ENCODE measurements around the gene ZNF683.
"Not testable (repeated sequence)": the region's sequence is repeated elsewhere in the genome, so short reads cannot be mapped to it uniquely, and the experiment has no call there.

Gene ZNF683

DNA sequence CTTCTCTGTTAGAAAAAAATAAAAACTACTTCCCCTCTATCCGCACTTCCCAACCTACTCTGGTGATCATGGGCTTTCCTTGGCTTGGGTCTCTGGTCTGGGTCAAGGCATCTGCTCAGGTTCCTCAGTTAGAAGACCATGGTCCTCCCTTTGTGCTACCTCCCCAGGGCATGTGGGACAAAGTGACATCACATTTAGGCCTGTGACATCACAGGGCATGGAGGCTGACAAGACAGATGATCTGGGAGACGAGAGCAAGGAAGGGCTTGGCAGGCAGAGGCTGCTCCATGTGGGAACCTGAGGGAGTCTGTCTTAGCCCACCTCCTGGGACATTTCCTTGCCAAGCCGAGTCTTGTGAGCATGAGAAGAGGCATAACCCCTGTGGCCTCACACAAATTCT, at the start of gene ZNF683:
ZNF683 (minus strand) TSS at position 140 of the 400 bp plus-strand sequence. CDS start 4,179 bp downstream, outside the sequence.
- not testable (repeated sequence) for DNase-seq (ENCODE audit: low read depth in 3 of 3)

DNA sequence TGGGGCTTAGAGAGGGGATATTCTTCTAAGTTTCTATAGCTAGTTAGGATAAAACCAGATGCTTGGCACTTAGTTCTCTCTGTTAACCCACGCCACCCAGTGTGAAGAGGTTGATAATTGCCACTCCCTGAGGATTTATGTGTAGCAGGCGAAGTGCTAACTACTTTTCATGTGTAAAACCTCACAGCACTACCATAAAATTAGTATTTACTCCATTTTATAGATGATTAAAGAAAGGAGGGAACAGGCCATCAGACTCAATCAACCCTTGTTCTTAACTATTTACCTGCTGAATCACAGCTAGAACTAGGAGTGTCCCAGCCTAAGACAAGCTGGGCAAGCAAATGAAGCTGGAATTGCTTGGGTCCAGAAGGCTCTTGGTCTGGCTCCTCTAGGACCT, 46.9 kb upstream of the ZNF683 start:
- no peak for DNase-seq (ENCODE audit: low read depth in 3 of 3)

DNA sequence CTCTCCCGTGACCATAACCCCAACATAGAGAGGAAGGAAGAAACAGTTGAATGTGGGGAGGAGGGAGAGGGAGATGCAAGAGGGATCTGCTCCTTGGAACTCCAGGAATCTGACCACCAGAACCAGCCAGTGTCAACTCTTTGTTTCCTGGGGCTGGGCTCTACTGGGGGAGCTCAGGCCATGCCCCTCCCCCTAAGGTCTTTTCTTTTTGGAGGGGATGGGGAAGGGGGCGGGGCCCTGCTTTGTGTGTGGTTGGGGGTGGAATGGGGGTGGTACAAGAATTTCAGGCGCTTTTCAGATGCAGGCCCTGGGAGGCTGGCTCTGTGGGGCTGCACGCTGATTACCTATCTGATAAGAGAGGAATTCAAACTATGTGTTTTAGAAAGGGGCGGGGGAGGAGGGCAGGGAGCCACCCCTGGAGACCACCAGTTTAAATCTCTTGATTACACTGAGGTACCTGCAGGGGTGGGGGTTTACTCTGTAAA, 46.4 kb upstream of the ZNF683 start:
- no peak for DNase-seq (ENCODE audit: low read depth in 3 of 3)

DNA sequence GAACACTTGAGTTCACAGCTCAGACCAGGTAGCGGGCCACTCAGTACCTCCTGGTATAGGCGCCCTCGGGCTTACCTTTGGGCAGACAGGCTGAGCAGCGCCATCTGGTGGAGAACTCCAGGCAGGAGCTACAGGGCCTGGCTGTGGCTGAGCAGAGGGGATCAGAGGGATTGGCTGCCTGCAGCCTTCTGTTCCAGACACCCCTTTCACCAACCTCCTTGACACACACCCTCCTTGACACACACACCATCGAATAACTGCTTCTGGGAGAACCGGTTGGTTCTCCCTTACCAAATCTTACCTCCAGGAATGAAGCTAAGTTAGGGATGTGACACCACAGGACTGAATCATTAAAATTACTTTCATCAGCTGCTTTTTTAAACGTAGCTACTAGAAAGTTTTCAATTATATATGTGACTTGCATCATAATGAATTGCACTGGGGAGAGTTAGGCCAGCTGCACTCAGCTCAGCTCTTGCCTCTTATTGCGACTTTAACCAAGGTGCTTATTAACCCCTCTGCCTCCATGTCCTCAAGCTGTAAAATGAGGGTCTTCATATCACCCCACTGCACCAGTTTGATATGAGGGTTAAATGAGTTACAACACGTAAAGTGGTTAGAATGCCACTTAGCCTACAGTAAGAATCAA, 44.7 kb upstream of the ZNF683 start:
- peak; percentile 71 to 85 (median 81) for DNase-seq (ENCODE audit: low read depth in 3 of 3)

DNA sequence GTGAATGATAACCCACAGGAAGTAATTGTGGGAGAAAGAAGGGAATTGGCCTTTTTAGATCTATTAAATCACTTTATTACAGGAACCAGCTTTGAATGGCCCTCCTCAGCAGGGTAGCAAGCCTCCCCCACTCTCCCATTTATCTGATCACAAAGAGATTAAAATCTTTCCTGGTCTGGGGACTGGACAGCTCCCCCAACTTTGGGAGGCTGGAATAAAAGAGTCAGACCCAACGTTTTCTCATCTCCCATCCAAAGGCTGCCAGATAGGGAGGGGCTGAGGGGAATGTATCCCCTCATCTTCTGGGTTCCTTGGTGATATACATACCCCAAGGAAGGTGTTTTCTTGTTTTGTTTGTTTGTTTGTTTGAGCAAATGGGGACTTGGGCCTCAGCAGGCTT, 40.5 kb upstream of the ZNF683 start:
- no peak for DNase-seq (ENCODE audit: low read depth in 3 of 3)

DNA sequence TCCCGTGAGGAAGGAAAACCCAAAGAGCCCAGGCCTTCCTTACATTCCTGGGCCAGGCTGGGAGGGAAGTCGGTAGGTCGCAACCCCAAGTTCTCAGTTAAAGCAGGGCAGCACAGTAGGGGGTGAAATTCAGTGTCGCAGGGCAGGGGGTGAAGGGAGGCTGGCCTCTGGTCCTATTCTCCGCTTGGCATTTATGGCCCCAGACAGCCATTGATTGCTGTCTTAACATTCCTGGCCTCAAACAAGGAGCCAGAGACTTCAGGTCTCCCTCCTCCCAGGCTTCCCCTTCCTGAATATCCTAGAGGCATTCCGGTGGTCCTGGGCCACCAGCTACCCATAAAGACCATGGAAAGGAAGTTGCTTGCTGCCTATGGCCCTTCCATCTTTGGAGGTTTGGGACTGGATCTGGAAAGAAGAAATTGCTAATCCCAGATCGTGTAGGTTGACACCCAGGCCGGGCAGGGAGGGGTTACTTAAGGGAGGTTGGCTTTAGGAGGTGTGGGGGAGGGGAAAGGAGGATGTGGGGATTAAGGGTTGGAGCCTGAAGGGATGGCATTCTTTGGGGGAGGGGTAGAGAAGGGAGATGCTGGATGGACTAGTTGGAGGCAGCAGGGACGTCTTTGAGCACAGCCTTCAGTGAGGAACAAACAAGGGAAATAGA, 39.8 kb upstream of the ZNF683 start:
- no peak for DNase-seq (ENCODE audit: low read depth in 3 of 3)

DNA sequence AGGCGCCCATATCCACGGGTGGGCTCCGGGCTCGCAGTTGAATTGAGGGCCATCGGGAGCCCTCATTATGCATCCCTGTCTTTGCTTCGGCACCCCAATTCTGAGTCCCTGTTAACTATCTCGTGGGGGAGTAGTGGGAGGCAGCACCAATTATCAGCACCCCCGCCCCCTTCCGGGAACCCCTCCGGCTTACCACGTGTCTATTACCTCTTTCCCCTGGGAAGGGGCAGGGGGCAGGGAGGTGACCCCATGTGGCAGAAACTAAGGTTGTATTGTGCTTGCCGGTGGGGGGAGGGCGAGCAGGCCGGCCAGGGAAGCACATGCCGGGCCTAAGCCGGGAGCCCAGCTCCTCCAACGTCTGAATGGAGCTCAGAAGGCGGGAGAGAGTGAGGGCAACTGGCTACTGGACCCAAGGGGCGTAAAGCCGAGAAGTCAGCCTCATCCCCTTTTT, 39.1 kb upstream of the ZNF683 start:
- DNase-seq (ENCODE audit: low read depth in 3 of 3), result no peak

DNA sequence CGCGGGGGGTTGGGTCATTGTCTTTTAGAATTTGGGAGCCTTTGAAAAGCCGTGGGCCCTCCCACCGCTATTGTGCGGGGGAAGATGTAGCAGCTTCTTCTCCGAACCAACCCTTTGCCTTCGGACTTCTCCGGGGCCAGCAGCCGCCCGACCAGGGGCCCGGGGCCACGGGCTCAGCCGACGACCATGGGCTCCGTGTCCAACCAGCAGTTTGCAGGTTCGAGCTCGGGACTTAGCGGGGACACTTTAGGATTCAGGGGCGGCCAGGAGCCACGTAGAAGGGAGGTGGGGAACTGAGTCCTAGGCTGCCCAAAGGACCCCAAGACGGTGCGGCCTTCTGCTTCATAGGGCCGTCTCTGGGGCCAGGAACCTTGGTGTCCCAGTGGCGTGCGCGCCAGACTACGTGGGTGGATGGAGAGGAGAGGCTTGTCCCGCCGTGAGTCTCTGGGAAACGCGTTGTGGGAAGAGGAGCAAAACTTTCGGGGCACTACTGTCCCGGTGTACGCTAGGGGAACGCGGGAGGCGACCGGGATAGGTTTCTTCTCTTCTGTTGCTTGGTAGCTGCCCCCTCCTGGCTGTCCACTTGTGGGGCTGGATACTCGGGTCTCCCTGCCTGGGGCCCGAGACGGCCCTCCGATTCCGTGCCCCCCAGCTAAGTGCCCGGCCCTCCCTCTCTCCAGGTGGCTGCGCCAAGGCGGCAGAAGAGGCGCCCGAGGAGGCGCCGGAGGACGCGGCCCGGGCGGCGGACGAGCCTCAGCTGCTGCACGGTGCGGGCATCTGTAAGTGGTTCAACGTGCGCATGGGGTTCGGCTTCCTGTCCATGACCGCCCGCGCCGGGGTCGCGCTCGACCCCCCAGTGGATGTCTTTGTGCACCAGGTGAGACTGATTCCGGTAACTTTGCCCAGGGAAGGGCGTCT, 38.4 kb upstream of the ZNF683 start, which contains the start of gene LIN28A:
LIN28A (plus strand) TSS at position 112 of the 918 bp plus-strand sequence; CDS start at position 187, 75 bp downstream.
- DNase-seq (ENCODE audit: low read depth in 3 of 3), result no peak

DNA sequence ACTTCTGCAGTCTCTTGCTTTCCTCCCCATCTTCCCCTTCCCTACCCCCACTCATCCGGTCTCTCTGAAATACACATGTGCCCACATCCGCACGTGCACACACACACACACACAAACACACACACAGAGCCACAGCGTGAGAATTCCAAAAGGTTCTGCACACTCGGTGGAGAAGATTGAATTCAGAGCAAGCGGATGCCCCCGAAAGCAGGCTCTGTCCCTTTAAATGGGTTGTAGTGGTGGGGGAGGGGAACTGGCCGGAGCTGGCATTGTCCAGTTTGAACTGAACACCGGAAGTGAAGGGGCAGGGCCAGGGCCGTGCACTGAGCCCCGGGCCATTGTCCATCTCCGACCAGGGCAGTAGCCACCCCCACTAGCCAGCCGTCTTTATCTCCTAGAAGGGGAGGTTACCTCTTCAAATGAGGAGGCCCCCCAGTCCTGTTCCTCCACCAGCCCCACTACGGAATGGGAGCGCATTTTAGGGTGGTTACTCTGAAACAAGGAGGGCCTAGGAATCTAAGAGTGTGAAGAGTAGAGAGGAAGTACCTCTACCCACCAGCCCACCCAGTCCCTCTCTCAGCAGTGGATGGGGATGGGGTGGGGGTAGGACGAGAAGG, 36.7 kb upstream of the ZNF683 start:
- DNase-seq (ENCODE audit: low read depth in 3 of 3), result no peak

DNA sequence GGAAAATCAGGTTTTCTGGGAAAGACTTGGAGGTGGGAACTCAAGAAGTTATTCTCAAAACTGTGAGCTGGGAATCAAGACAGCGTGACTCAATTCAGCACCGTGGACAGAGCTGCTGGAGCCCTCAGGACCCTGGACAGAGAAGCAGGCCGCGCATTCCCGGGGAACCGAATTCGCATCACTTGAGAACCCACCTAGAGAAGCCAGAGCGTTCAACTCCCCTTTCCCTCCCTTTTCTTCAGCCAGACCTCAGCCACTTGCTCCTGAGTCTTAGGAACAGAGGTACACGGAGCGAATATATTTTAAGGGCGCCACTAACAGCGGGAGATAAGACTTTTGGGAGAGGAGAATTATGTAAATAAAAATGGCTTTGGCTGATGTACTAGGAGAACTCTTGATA, 36.1 kb upstream of the ZNF683 start:
- peak; percentile 34 to 58 (median 57) for DNase-seq (ENCODE audit: low read depth in 3 of 3)

DNA sequence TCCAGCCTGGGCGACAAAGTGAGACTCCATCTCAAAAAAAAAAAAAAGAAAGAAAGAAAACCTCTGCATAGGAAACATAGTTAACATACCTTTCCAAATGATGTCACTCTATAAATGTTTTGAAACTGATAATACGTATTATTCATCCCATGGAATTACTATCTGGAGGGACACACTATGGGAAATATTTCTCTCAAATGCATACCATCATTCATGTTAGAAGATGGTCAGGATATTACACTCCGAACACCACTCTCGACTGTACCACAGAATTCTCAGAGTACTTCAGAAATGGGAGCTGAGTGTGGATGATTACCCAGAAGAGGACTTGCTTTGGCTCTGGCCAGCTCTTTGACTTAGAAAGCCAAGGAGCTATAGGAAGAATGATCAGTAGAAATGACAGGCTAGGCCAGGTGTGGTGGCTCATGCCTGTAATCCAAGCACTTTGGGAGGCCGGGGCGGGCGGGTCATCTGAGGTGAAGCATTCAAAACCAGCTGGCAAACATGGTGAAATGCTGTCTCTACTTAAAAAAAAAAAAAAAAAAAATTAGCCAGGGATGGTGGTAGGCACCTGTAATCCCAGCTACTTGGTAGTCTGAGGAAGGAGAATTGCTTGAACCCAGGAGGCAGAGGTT, 32.8 kb upstream of the ZNF683 start:
- no peak for DNase-seq (ENCODE audit: low read depth in 3 of 3)

DNA sequence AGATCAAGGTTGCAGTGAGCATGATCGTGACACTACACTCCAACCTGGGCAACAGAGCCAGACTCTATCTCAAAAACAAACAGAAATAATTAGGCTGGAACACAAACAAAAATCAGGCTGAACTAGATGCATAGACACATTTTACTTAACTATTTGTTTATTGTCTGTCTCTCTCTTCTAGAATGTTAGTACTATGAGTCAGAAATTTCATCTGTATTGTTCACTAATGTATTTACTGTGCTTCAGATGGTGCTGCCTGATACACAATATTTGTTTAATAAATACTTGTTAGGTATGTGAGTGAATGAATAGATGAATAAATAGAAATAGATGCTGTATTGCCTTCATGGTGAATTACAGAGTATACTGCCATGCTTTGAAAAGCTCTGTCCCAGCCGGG, 32.1 kb upstream of the ZNF683 start:
- no peak for DNase-seq (ENCODE audit: low read depth in 3 of 3)

DNA sequence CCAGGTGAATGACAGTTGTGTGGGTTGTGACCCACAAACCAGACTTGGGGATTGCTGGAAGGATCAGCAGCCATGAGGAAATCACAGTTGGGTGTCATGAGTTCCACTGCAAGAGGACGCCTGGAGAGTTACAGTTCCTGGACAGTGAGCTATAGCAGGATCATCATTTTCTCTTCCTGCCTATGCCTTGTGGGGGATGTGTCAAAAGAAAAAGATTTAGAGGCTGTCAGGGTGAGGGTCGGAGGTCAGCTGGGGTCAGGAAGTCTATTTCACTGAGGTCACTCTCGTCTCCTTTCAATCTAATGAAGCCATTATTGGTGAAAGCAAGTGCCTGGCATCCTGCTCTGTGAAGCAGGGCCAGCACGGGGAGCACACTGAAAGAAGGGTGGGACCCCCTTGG, 31.1 kb upstream of the ZNF683 start:
- no peak for DNase-seq (ENCODE audit: low read depth in 3 of 3)

DNA sequence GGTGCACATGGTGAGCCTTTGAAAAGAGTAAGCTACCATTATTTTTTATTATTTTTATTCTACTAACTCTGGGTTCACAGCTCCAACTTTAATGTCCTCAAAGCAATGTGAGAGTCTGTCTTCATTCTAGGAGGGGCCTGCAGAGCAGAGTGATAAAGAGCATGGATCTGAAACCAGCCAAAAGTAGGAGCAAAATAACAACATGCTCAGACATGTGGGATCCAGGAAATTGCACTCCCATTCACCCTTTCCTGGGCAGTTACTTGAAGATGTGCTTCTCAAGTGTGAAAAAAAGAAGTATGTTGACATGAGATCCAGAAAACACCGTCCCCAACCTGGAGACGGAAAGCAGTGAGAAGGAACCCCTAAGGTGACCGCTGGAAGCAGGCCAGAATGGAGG, 29.3 kb upstream of the ZNF683 start:
- DNase-seq (ENCODE audit: low read depth in 3 of 3), result no peak

DNA sequence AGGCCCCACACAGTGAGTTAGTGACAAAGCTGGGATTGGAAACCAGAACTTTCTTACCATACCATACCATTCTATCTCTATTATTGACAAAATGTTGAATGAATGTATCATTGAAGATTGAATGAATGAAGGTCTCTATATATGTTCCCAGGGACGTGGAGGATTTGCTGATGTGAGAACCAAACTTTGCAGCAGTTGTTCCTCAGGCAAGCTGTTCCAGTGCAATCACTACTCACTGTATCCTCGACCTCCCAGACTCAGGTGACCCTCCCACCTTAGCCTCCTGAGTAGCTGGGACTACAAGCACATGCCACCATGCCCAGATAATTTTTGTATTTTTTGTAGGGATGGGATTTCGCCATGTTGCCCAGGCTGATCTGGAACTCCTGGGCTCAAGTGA, 26.5 kb upstream of the ZNF683 start:
- DNase-seq (ENCODE audit: low read depth in 3 of 3), result no peak

DNA sequence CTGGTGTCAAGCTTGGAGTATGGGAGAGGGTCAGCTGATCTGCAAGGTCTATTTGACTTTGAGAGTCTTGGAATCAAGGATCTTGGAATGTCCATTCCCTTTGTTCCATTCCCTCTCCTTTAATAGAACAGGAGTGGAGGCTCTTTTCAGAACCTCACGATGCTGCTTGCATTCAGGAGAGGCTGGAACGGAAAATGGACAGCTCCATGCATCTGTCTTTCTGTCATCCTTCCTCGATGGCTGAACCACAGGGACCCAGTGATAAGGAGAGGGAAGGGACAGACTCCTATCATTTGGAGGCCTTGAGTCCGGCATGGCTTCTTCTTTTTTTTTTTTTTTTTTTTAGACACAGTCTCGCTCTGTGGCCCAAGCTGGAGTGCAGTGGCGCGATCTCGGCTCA, 23.2 kb upstream of the ZNF683 start:
- DNase-seq (ENCODE audit: low read depth in 3 of 3), result no peak

DNA sequence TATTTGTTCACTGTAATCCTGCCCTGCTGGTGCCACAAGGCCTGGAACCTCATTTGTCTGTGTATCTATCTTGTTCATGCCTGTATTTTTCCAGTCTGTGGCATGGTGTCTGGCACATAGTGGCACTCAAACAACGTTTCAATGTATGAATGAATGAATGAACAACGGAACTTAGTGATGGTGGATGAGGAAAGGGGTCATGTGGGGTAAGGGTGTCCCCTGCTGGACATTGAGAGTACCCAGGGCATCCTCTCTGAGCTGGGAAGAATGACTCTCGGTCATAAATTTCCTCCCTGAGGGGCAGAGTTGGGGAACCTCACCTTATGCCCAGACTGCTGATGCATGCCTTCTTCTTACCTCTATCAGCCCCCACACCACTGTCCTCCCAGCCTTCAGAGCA, 18.9 kb upstream of the ZNF683 start:
- no peak for DNase-seq (ENCODE audit: low read depth in 3 of 3)

DNA sequence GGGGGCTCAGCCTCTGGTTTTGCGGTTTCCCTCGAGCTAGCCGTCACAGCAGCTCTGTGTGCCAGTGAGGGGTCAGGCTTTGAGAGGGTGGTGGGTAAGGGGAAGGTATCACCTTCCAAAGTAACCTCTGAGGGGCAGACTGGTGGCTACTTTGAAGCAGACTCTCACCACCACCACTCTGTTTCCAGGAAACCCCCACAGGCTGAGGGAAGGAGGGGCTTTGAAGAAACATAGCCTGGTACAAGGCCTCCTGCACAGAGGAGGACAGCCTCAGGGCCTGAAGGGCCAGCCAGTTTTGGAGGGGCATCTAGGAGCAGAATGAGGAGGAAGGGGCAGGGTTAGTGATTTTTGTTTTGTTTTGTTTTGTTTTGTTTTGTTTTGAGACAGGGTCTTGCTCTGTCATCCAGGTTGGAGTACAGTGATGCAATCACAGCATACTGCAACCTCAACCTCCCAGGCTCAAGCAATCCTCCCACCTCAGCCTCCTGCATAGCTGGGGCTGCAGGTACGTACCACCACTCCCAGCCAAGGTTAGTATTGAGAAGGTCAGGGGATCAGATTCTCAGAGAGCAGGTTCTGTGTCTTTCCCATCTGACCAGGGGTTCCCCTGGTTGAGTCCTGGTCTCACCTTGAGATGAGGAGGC, 17.2 kb upstream of the ZNF683 start:
- no peak for DNase-seq (ENCODE audit: low read depth in 3 of 3)

DNA sequence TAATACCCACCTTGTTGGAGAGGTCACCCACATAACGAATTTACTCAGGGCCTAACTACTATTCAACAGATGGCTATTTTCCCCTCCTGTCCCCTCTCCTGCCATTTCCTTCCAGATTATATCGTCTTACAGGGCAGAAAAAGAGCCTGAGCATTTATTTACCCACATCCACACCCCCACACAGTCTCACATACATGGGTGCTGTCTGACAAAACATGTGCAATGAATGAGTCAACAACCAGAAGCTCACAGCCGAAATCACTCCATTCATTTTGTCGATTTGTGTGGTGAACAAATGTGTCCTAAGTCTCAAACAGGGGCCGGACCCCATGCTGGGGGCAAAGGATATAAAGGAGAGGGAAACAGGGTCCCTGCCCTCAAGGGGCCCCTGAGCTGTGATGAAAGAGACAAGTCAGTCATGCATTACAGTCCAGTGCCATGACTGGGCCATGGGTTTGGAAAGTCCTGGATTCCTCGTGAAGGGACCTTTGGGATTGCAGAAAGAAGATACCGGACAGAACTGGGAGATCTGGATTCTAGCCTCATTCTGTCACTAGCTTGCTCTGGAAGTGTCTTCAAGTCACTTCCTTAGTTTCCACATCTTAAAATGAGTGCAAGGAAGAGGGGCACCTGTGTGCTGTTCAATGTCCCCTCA, 16.4 kb upstream of the ZNF683 start:
- no peak for DNase-seq (ENCODE audit: low read depth in 3 of 3)

DNA sequence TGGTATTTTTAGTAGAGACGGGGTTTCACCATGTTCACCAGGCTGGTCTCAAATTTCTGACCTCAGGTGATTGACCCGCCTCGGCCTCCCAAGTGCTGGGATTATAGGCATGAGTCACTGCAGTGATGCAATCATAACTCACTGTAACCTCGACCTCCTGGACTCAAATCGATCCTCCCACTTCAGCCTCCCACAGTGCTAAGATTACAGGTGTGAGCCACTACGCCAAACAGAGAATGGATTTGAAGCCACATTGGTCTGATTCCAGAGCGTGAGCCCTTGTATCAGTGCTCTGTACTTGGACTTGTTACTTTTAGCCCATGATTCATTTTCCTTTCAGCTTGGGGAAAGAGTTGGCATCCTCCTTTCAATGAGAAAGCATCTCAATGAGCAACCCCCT, 14.9 kb upstream of the ZNF683 start:
- DNase-seq (ENCODE audit: low read depth in 3 of 3), result no peak

Data from stimulated activated CD4-positive, alpha-beta T cell treated with anti-CD3 and anti-CD28 coated beads, TNF-alpha, amount 100 ng/mL, for 48 hours (primary cell).